Measurements from ENCODE around the gene INPP5K. TPM values are rescaled to one million over a fixed set of nuclear protein-coding genes. Genes with fewer than 3 reads are reported as not detected.
A peak's percentile ranks its signal among the peaks of the same experiment; 100 is the strongest.

The INPP5K gene
- total and polyA plus RNA-seq, 10 donors: 22.3 to 107 (median 51.4) TPM

- peaks cover 23 to 33% (median 28%) of the 10 kb centered on the region in 6 donors for H3K4me1 ChIP-seq
- H3K9me3 ChIP-seq: no peaks in the 10 kb centered on the region
- WGBS, 5 donors: 89 to 94% (median 92%) methylated on average over 12 to 14 of the region's 14 CpGs
- TF ChIP-seq POLR2AphosphoS5 (IDR thresholded peaks at IDR 0.05) (peak in 1 of 3 donors; percentile 25), POLR2A (IDR thresholded peaks at IDR 0.05) (no peak)
- H3K4me3 ChIP-seq: no peak overlapping the region
- H3K27ac ChIP-seq: no peak overlapping the region
- intact Hi-C loops (cut with DNase I; ENCODE audit: low total_unique reads): no loop called here
- H3K27me3 ChIP-seq (replicated peaks in 1 of 7): peaks cover 0 to 17% (median 0%) of the 10 kb centered on the region in 7 donors
- DNase-seq: no peak
- peaks cover 0 to 63% (median 32%) of the 10 kb centered on the region in 6 donors for H3K36me3 ChIP-seq
These were observed 21.0 kb downstream of the INPP5K start for GRCh38 chr17:1495265-1495989.

- H3K4me3 ChIP-seq: no peak overlapping the region
- WGBS, 5 donors: 95 to 97% (median 95%) methylated on average over 7 to 11 of the region's 11 CpGs
- peaks cover 0 to 57% (median 32%) of the 10 kb centered on the region in 6 donors for H3K36me3 ChIP-seq
- intact Hi-C loops (cut with DNase I; ENCODE audit: low total_unique reads): no loop called here
- peaks cover 0 to 17% (median 0%) of the 10 kb centered on the region in 7 donors for H3K27me3 ChIP-seq (replicated peaks in 1 of 7)
- TF ChIP-seq POLR2A (IDR thresholded peaks at IDR 0.05) (no peak), POLR2AphosphoS5 (IDR thresholded peaks at IDR 0.05) (no peak), CTCF (IDR thresholded peaks at IDR 0.05 in 8 of 11, conservative IDR thresholded peaks at IDR 0.05 in 3 of 11) (no peak)
- DNase-seq: no peak
- peak overlapping the region in 2 of 8 donors; percentile 94 to 96 for H3K27ac ChIP-seq
- H3K4me1 ChIP-seq: peaks cover 26 to 40% (median 34%) of the 10 kb centered on the region in 6 donors
- no peaks in the 10 kb centered on the region for H3K9me3 ChIP-seq
These were observed 21.6 kb downstream of the INPP5K start for GRCh38 chr17:1494736-1495253.

- peaks cover 26 to 45% (median 38%) of the 10 kb centered on the region in 6 donors for H3K4me1 ChIP-seq
- 95 to 98% (median 97%) methylated on average over 7 of the region's 7 CpGs for WGBS, 5 donors
These were observed 22.2 kb downstream of the INPP5K start for GRCh38 chr17:1494203-1494602.

More at GRCh38 chr17:1494203-1494602, 22.2 kb downstream of the INPP5K start:
- Histone ChIP-seq H3K4me3 (no peak overlapping the region), H3K27me3 (replicated peaks in 1 of 7) (peaks cover 0 to 17% (median 0%) of the 10 kb centered on the region in 7 donors), H3K9me3 (no peaks in the 10 kb centered on the region), H3K27ac (peak overlapping the region in 4 of 8 donors; percentile 68 to 96 (median 93)), H3K36me3 (peaks cover 0 to 51% (median 32%) of the 10 kb centered on the region in 6 donors)
- intact Hi-C loops (cut with DNase I; ENCODE audit: low total_unique reads): no loop called here
- TF ChIP-seq POLR2A (IDR thresholded peaks at IDR 0.05): no peak
- TF ChIP-seq POLR2AphosphoS5 (IDR thresholded peaks at IDR 0.05): no peak
- no peak for TF ChIP-seq CTCF (IDR thresholded peaks at IDR 0.05 in 8 of 11, conservative IDR thresholded peaks at IDR 0.05 in 3 of 11)
- DNase-seq: no peak
